Urothelium cell line (cell line): ENCODE measurements around the gene FOSL2.

ENCODE experiments used
- DNase-seq: peaks from one replicate; pipeline ENCODE4 v3.0.0; 2011; ENCODE audit warnings: low spot score, mixed read lengths
- FAIRE-seq: peaks from 2 replicates; lab custom pipeline; 2011; peaks lifted over from hg19 to GRCh38; lab: Jason Lieb, UNC

Gene FOSL2

GRCh38 chr2:28356095-28356911 lies 36.4 kb upstream of the FOSL2 start:
- DNase-seq, result peak; percentile 72
- no peak for FAIRE-seq

GRCh38 chr2:28357055-28357454 lies 35.6 kb upstream of the FOSL2 start:
- no peak for DNase-seq
- FAIRE-seq, result no peak

GRCh38 chr2:28357948-28358667 lies 34.5 kb upstream of the FOSL2 start:
- no peak for FAIRE-seq
- no peak for DNase-seq

- FAIRE-seq (no peak), DNase-seq (no peak)
Measured at GRCh38 chr2:28358668-28359201, 33.9 kb upstream of the FOSL2 start.

- peak; percentile 77 for DNase-seq
- FAIRE-seq, result no peak
Measured at GRCh38 chr2:28359222-28360057, 33.2 kb upstream of the FOSL2 start.

- FAIRE-seq (no peak), DNase-seq (no peak)
Measured at GRCh38 chr2:28360058-28360717, 32.5 kb upstream of the FOSL2 start.

GRCh38 chr2:28360718-28361293 lies 31.9 kb upstream of the FOSL2 start:
- no peak for FAIRE-seq
- peak; percentile 60 for DNase-seq

GRCh38 chr2:28361991-28362710 lies 30.5 kb upstream of the FOSL2 start:
- FAIRE-seq, result peak; percentile 55
- no peak for DNase-seq

GRCh38 chr2:28362991-28363521 lies 29.6 kb upstream of the FOSL2 start:
- DNase-seq, result no peak
- FAIRE-seq, result no peak

- DNase-seq (no peak), FAIRE-seq (no peak)
Measured at GRCh38 chr2:28363686-28364280, 28.9 kb upstream of the FOSL2 start.

- DNase-seq, result no peak
- FAIRE-seq, result peak; percentile 37
Measured at GRCh38 chr2:28364610-28365009, 28.0 kb upstream of the FOSL2 start.

- DNase-seq, result no peak
- FAIRE-seq, result no peak
Measured at GRCh38 chr2:28365158-28365557, 27.5 kb upstream of the FOSL2 start.

- FAIRE-seq (no peak), DNase-seq (no peak)
Measured at GRCh38 chr2:28366149-28366495, 26.5 kb upstream of the FOSL2 start.

- no peak for FAIRE-seq
Measured at GRCh38 chr2:28366496-28367282, 26.0 kb upstream of the FOSL2 start.

GRCh38 chr2:28367667-28368356 lies 24.8 kb upstream of the FOSL2 start:
- no peak for DNase-seq
- no peak for FAIRE-seq

More at GRCh38 chr2:28366496-28367282, 26.0 kb upstream of the FOSL2 start:
- no peak for DNase-seq

GRCh38 chr2:28368357-28368798 lies 24.3 kb upstream of the FOSL2 start:
- FAIRE-seq (no peak), DNase-seq (no peak)

- no peak for DNase-seq
- no peak for FAIRE-seq
Measured at GRCh38 chr2:28369358-28369757, 23.3 kb upstream of the FOSL2 start.
